HG03066 (cell line): ENCODE data around the gene ZFP1.

Experiments
- ATAC-seq: cut with Tn5 transposase; IDR thresholded peaks from one replicate; pipeline ENCODE4 v1.9.1; 2021; ENCODE audit warnings: low read depth; ENCODE audit not compliant: unreplicated experiment

ZFP1 gene

GRCh38 chr16:75148311-75149195, at the start of gene ZFP1:
Gene ZFP1 (plus strand): TSS chr16:75148524. CDS start chr16:75152952, 4,428 bp downstream.
- ATAC-seq = peak; percentile 89

DNA sequence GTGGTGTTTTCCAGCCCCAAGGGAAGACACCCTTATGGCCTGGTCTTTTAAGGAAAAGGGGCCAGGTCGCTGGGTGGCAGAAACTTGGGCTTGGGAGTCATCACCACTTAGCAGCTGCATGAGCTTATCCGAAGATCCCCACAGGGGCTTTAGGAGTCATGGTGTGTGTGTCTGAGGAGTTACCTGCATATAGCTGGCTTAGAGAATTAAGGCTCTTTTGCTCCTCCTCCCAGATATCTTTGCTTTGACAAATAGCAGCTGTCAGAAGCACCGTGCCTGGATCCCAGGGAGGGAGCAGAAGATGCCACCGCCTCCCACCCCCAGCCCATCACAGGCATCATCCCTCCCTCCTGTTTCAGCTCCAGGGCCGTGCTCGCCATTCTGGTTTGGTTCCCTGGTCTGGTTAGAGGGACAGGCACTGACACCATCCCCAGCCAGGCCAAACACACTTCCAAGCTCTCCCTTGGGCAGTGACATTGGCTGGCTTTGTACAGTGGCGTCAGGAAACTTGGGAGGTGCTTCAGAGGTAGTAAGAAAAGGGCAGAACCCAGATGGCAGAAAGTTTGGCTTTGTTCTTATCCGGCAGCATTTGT, 49.2 kb upstream of the ZFP1 start:
- no peak for ATAC-seq

DNA sequence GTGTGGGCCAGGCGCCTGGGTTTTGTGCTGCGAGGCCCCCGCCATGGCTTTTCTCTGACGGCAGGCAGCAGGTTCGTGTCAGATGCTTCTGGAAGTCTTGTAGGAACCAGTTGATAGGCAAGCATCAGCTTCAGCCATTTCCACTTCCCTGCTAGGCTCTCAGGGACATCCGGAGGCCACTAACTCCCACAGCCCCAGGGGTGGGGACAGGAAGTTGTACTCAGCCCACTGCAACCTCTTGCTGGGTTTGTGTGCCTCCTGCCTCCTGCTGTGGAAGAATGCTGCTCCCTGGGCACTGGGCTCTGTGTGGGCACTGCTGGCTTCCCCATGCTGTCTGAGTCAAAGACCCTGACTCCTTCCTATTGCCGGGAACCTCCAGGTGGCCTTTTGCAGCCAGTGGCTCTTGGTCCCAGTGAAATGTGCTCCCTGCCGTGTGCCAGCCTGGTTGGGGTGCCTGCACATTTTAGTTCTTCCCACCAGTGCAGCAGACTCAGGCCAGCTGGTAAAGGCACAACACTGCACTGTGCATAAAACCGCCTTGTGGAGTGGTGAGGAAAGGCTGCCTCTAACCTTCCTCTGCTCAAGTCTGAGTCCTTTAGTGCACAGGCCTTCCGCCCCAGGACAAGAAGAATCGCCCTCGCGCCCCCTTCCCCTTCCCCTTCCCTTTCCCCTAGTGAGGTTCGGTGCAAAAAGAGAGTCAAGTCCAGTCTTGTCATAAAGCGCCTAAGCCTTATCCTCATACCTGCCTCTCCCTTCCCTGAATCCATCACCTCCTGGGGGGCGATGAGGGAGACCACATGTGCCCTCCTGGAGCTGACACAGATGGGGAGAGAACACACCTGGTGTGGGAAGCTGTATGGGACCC, 48.4 kb upstream of the ZFP1 start:
- peak; percentile 65 for ATAC-seq

GRCh38 chr16:75100603-75100990, 47.7 kb upstream of the ZFP1 start:
- no peak for ATAC-seq

GRCh38 chr16:75101635-75102034, 46.7 kb upstream of the ZFP1 start:
- no peak for ATAC-seq

GRCh38 chr16:75102595-75102994, 45.7 kb upstream of the ZFP1 start:
- no peak for ATAC-seq

- no peak for ATAC-seq
Observed at GRCh38 chr16:75103994-75104393, 44.3 kb upstream of the ZFP1 start.

GRCh38 chr16:75104836-75105235, 43.5 kb upstream of the ZFP1 start:
- no peak for ATAC-seq

- ATAC-seq = no peak
Observed at GRCh38 chr16:75105306-75106061, 42.8 kb upstream of the ZFP1 start.

DNA sequence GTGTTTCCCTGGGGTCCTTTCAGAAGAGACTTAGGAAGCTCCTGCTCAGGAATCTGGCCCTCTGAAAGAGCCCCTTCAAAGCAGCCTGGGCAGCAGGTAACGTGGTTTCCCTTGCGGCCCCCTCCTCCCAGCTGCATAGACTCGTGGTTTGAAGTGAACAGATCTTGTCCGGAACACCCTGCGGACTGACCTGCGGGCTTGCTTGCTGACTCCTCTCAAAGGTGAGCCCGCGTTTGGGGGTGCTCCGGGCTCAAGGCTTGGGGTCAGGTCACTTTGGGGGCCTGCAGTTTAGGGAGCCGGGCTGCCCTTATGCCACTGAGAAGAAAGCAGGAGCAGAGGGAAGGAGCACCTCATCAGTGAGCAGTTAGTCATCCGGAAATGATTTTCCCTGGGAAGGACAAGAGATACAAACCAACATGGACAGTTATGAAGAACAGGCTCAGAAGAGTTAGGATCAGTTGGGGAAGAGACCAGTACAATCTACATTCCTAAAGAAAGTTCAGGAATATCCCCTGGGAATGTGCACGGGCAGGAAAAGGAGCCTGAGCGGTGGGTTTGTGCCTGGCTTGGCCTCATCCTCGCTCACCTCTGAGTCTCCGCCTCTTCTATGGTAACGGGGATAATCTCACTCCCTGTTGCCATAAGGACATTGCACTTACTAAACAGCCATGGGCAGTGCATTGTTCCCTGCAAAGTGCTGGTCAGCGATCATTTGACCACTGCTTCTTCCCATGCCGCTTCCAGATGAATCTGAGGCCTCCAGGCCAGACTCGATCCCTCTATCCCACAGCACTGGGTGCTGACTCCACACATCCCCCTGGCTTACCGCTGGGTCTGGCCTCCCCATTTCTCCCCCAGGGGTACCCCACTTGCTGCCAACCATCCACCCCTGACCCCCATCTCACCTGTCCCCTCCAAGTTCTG, 41.7 kb upstream of the ZFP1 start:
- ATAC-seq = no peak

- no peak for ATAC-seq
Observed at GRCh38 chr16:75107505-75107904, 40.8 kb upstream of the ZFP1 start.

DNA sequence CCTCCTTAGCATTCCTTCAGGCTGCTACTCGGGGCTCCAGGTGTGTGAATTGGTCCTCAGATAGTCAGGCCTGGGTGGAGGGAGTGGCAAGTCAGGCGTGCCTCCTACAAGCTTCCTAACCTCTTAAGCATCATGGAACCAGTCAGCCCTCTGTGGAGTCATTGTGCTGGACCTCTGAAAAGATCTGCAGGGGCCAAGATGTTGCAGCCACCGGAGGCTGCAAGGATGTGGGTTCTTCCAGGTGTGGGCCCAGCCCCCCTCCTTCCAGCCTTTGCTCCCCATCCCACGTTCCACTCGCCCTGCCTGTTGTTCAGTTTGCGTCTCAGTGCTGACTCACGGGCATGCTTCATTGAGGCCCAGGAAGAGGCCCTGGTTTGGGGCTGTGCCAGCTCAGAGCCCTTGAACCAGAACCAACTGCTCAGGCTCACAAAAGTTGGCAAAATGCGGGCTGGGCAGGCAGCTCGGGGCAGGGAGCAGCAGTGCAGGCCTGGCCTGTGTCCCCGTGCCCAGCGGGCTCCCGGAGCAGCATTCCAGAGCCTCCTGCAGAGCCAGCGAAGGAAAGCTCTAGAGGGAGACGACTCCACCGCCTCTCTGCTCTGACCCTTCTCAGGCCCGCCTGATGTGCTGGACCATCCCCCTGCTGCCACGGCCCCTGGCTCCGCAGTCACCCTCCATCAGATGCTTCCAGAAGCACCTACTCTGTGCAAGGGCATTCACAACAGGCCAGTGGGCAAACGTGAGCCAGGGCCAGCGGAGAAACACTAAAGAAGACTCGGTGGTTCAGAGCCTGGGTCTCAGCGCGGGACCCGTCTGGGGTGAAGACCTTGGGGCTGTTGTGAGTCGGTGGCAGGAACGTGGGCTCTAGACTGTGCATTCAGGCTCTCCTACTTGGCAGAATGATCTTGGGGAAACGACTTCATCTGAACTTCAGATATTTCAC, 39.3 kb upstream of the ZFP1 start:
- no peak for ATAC-seq

DNA sequence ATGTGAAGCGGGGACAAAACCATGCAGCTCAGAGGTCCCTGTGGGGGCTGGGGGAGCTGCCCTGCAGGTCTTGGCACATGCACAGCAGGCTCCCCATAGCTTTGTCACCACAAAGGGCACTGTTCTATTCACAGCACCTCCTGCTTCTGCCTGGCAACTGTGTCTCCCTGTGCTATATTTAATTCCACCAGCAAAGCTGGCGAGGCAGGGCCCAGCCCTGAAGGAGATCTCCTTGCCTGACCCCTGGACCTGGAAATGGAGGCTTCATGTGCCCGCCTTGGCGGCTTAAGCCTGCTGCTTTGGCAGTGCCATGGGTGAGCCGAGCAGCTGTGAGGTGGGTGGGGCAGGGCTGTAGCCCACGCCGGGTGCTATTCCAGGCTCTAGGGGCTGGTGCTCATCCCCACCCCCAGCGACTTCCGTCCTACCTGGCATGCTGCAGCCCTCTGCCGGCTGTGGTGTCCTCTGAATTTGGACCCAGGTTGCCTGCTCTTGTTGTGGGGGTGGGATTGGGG, 38.5 kb upstream of the ZFP1 start:
- ATAC-seq = no peak

DNA sequence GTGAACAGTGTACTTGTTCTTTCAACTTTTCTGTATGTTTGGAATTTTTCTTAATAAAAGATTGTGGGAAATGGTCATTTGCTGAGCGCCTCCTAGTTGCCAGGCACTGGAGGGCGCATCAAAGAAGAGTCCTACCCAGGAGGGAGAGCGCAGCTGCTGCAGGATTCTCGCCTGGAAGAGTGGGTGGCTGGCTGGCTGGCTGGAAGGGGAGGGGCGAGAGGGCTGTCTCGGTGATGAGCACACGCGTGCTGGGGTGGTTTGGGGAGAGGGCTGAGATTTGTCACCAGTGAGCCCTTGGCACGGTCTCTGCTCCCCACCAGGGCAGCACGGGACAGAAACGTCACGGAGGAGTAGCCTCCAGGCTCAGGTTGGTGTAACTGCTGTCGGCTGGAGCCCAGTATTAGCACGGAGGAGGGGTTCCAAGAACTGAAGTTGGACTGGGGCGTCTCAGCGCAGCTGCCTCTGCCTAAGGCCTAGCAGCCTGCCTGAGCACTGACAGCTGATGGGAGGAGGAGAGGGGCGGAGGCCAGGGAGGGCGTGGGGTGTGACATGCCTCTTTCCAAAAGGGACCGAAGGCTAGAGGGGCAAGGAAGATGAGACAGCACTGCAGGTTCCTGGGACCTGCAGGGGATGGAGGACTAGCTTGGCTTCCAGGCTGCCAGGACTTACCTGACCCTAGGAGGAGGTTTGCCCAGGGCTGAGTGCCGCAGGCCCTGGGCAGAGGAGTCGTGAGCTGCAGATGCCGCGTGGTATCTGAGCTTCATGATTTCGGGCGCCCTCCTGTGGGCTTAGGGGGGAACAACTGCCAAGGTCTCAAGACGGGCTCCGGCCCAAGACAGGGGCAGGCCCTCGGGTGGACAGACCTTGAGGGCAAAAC, 37.4 kb upstream of the ZFP1 start:
- ATAC-seq = peak; percentile 68

DNA sequence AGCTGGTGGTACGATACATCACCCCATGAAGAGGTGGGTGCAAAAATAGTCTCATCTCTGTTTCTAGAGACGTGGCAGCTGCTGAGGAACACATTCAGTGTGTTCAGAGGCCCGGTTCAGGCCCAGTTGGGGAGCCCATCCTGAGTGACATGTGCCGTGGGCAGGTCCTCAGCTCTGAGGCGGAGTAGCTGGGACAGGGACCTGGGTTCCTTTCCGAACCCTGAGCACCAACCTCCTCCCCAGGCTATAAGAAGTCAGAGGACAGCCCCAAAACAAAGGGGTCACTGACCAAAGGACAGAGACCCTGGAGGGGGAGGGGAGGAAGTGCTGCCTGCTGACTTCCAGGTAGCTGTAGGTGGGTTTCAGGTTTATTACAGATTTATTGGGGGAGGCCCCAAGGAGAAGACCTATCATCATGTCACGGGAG, 36.8 kb upstream of the ZFP1 start:
- ATAC-seq = peak; percentile 1

GRCh38 chr16:75111961-75112733, 36.2 kb upstream of the ZFP1 start:
- ATAC-seq = no peak
